Hematopoietic multipotent progenitor cell treated with erythropoietin and hydrocortisone succinate and interleukin-3 and kit ligand, for 15 days (in vitro differentiated cells): ENCODE measurements around the gene LY6G5B.

Source experiments
- DNase-seq: peaks from one replicate; pipeline ENCODE4 v3.0.0-alpha.2; 2015; ENCODE audit warnings: low spot score

Gene LY6G5B

DNA sequence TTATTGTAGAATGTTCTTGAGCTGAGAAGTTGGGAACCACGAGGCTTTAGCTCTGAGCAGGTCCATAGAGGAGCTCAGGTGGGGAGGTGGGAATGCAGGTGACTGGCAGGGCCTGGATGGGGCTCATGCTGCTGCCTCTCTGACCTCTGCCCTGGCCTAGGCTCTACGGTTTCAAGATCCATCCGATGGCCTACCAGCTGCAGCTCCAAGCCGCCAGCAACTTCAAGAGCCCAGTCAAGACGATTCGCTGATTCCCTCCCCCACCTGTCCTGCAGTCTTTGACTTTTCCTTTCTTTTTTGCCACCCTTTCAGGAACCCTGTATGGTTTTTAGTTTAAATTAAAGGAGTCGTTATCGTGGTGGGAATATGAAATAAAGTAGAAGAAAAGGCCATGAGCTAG, at the start of gene LY6G5B:
LY6G5B (plus strand) TSS at position 301 of the 400 bp plus-strand sequence. CDS start 975 bp downstream, outside the sequence.
- DNase-seq: no peak

DNA sequence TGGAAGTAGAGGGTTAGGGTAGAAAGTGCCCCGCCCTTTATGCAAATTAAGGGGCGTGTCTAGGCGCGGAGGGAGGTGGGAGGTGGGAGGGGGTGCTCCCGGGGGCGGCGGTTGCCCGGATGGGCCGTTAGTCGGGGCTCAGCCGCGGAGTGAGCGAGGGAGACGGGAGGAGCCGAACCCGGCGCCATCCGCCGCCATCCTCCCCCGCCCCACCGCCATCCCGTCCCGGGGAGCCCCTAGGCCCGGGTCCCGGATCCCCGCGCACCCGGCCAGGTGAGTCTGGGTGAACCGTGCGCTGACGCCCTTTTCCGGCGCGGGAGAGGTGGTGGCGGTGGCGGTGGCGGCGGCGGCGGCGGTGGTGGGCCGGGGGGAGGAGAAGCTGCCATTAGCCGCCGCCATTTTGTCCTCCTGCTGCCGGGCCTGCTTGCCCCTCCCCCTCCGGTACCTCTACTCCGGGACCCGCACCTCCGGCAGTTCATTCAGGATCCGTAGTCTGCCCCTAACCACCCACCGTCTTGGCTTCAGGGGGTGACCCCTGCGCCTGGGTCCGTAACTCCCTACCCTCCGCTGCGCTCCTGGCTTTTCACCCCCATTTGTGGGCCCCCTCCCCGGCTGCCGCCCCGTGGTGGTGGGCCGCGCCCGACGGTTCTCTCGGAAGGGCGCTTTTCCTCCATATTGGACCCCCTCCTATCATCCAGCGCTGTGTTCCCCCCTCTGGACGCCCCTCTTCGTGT, 49.0 kb upstream of the LY6G5B start, which contains the start of gene PRRC2A:
PRRC2A (plus strand) TSS at position 130 of the 734 bp plus-strand sequence. CDS start 2,075 bp downstream, outside the sequence.
- peak; percentile 70 for DNase-seq

GRCh38 chr6:31621320-31621939, 48.3 kb upstream of the LY6G5B start:
- peak; percentile 20 for DNase-seq

GRCh38 chr6:31621991-31622390, 47.8 kb upstream of the LY6G5B start:
- no peak for DNase-seq

- DNase-seq: no peak
Observed at GRCh38 chr6:31622684-31623091, 47.1 kb upstream of the LY6G5B start.

DNA sequence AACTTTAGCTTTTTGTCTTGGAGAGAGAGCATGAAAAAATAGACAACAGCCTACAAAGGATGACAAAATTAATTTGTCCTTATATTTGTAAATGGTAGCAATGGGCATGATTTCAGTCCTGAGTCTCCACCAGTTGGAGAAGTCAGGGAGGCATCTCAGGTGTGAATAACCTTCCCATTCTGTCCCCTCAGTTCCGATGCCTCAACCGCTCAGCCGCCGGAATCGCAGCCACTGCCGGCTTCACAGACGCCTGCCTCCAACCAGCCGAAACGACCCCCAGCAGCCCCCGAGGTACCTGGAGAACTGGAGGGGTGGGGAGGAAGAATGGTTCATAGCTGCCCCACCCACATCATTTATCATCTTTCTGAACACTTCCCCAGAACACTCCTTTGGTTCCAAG, 45.7 kb upstream of the LY6G5B start:
- no peak for DNase-seq

GRCh38 chr6:31626952-31627351, 42.8 kb upstream of the LY6G5B start:
- no peak for DNase-seq

DNA sequence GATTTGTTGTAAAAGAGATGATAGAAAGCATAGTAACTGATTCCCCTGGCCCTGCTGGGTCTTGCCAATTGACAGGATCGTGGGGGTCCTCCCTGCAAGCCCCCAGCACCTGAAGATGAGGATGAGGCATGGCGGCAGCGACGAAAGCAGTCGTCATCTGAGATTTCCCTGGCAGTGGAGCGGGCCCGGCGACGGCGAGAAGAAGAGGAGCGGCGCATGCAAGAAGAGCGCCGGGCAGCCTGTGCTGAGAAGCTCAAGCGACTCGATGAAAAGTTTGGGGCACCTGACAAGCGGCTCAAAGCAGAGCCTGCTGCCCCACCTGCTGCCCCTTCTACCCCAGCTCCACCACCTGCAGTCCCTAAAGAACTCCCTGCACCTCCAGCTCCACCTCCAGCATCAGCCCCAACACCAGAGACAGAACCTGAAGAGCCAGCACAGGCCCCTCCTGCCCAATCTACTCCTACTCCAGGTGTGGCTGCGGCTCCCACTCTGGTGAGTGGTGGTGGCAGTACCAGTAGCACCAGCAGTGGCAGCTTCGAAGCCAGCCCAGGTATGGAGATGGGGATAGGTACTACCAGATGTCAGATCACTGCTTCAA, 42.0 kb upstream of the LY6G5B start:
- DNase-seq: no peak

- DNase-seq: no peak
Observed at GRCh38 chr6:31629014-31629413, 40.8 kb upstream of the LY6G5B start.

DNA sequence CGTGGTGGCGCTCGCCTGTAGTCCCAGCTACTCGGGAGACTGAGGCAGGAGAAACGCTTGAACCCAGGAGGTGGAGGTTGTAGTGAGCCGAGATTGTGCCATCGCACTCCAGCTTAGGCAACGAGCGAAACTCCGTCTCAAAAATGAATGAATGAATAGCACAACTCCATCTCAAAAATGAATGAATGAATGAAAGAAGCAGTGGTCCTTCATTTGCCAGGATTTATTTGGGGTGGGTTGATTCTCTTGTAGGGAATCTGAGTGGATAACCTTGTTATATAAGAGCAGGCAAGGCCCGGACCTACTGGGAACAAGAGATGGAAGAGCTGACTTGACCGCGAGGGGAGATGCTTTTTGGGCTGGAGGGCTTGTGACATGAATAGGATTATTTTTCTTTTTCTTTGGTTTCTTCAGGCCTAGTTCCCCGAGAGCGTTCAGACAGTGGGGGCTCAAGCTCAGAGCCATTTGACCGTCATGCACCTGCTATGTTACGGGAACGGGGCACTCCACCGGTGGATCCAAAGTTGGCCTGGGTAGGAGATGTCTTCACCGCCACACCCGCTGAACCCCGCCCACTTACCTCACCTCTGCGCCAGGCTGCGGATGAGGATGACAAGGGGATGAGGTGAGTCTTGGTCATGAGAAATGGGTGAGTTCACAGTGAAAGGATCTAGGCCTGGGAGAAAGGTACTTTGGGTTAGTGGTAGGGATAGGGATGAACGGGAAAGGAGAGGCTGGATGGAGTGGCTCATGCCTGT, 39.4 kb upstream of the LY6G5B start:
- DNase-seq: no peak

GRCh38 chr6:31631209-31631608, 38.6 kb upstream of the LY6G5B start:
- DNase-seq: no peak

DNA sequence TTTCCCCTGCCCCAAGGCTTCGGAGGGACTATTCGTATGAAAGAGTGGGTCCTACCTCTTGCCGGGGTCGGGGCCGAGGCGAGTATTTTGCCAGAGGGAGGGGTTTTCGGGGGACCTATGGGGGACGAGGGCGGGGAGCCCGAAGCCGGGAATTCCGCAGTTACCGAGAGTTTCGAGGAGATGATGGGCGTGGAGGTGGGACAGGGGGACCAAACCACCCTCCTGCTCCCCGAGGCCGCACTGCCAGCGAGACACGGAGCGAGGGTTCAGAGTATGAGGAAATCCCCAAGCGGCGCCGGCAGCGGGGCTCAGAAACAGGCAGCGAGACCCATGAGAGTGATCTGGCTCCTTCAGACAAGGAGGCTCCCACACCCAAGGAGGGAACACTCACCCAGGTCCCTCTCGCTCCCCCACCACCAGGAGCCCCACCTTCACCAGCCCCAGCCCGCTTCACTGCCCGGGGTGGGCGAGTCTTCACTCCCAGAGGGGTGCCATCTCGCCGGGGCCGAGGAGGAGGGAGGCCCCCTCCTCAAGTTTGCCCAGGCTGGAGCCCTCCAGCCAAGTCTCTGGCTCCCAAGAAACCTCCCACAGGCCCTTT, 38.0 kb upstream of the LY6G5B start:
- no peak for DNase-seq

GRCh38 chr6:31632279-31632946, 37.4 kb upstream of the LY6G5B start:
- DNase-seq: no peak

DNA sequence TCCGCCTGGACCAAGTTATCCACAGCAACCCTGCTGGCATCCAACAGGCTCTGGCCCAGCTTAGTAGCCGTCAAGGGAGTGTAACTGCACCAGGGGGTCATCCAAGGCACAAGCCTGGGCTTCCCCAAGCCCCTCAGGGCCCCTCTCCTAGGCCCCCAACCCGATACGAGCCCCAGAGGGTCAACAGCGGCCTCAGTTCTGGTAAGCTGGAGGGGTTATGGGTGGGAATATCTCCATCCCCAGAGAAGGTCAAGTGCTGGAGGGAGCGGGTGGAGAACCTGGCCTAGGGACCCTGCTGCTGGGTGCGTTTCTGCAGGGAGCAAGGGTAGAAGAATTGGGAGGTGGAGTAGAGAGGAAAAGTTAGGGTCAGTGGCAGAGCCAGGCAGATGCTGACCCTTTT, 36.3 kb upstream of the LY6G5B start:
- DNase-seq: no peak

- no peak for DNase-seq
Observed at GRCh38 chr6:31634131-31634530, 35.6 kb upstream of the LY6G5B start.

GRCh38 chr6:31634969-31635575, 34.7 kb upstream of the LY6G5B start:
- DNase-seq: no peak

GRCh38 chr6:31636698-31637596, 32.8 kb upstream of the LY6G5B start:
- DNase-seq: no peak

GRCh38 chr6:31639043-31639442, 30.7 kb upstream of the LY6G5B start:
- DNase-seq: no peak

DNA sequence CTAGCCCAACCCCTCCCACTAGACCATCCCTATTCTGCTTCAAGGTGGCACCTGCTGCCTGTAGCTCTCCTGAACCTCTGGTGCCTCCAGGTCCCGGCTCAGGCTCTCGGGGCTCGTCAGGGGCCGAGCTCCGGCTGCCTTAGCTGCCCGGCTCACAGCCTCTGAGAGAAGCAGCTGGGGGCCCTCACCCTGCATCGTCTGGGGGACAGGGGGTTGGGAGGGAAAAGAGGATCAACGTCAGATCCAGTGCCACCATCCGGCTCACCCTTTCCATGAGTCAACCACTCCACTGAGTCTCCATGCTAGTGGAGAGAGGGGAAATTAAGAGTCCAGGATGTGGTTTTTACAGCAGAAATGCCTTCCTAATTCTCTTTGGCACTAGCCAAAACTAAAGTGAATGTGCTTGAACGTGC, 30.3 kb upstream of the LY6G5B start:
- no peak for DNase-seq

- DNase-seq: no peak
Observed at GRCh38 chr6:31640612-31641011, 29.2 kb upstream of the LY6G5B start.
